Neuronal stem cell (in vitro differentiated cells): Measurements from ENCODE around the gene PARD3.

Experiments used
- DNase-seq: peaks from one replicate; pipeline ENCODE4 v3.0.0-alpha.2; 2013; ENCODE audit warnings: low spot score
- H2AFZ ChIP-seq: one replicate; pipeline ENCODE4 v1.6.1; 2013; ENCODE audit warnings: mild to moderate bottlenecking, low read length, inconsistent platforms
- H2AK5ac ChIP-seq: 2 replicates; pipeline ENCODE4 v1.6.1; 2013; ENCODE audit warnings: low read depth, mild to moderate bottlenecking, inconsistent platforms, low read length, moderate library complexity, mixed read lengths
- H2BK120ac ChIP-seq: 2 replicates; pipeline ENCODE4 v1.6.1; 2013; ENCODE audit warnings: low read depth, mild to moderate bottlenecking, inconsistent platforms, low read length, moderate library complexity, mixed read lengths
- H2BK12ac ChIP-seq: one replicate; pipeline ENCODE4 v1.6.1; 2013; ENCODE audit warnings: low read length, inconsistent platforms
- H2BK15ac ChIP-seq: 2 replicates; pipeline ENCODE4 v1.6.1; 2013; ENCODE audit warnings: mild to moderate bottlenecking, low read length, inconsistent platforms, mixed read lengths
- H2BK5ac ChIP-seq: one replicate; pipeline ENCODE4 v1.6.1; 2013; ENCODE audit warnings: inconsistent platforms, mild to moderate bottlenecking, low read length, moderate library complexity
- H3K14ac ChIP-seq: one replicate; pipeline ENCODE4 v1.6.1; 2013; ENCODE audit warnings: low read length, inconsistent platforms
- H3K18ac ChIP-seq: 2 replicates; pipeline ENCODE4 v1.6.1; 2013; ENCODE audit warnings: low read length, inconsistent platforms
- H3K23ac ChIP-seq: 2 replicates; pipeline ENCODE4 v1.6.1; 2013; ENCODE audit warnings: low read depth, mild to moderate bottlenecking, mixed read lengths, low read length, inconsistent platforms; ENCODE audit not compliant: poor library complexity
- H3K27ac ChIP-seq: replicated peaks from 3 replicates; pipeline ENCODE4 v1.5.1; 2013; ENCODE audit warnings: low read length, inconsistent platforms
- H3K27me3 ChIP-seq, 3 experiments: 2 replicates each; pipeline ENCODE4 v1.6.1; 2013; ENCODE audit warnings: low read length in 3 of 3, mild to moderate bottlenecking in 2 of 3, inconsistent platforms in 1 of 3, low read depth in 1 of 3, mixed read lengths in 1 of 3, moderate library complexity in 1 of 3; ENCODE audit not compliant: control insufficient read depth in 3 of 3, insufficient read depth in 3 of 3
- H3K36me3 ChIP-seq, 2 donors: replicated peaks in 1 of 2; 2 replicates each; pipeline ENCODE4 v1.6.1; 2013; ENCODE audit warnings: low read length in 2 of 2; ENCODE audit not compliant: control insufficient read depth in 2 of 2, insufficient read depth in 2 of 2
- H3K4ac ChIP-seq: 2 replicates; pipeline ENCODE4 v1.6.1; 2013; ENCODE audit warnings: inconsistent platforms, mild to moderate bottlenecking, low read length, moderate library complexity
- H3K4me1 ChIP-seq, 2 donors: 1 replicate in 1 of 2; 2 replicates in 1 of 2; pipeline ENCODE4 v1.6.1; 2013; ENCODE audit warnings: low read length in 2 of 2, low read depth in 1 of 2; ENCODE audit not compliant: control insufficient read depth in 2 of 2, insufficient read depth in 1 of 2
- H3K4me2 ChIP-seq: one replicate; pipeline ENCODE4 v1.6.1; 2013; ENCODE audit warnings: mild to moderate bottlenecking, low read length, inconsistent platforms; ENCODE audit not compliant: insufficient read depth, poor library complexity, severe bottlenecking
- H3K4me3 ChIP-seq, 2 donors: 2 replicates each; pipeline ENCODE4 v1.5.1; 2013; ENCODE audit warnings: low read length in 2 of 2, mild to moderate bottlenecking in 2 of 2, inconsistent platforms in 1 of 2, moderate library complexity in 1 of 2
- H3K79me1 ChIP-seq: one replicate; pipeline ENCODE4 v1.6.1; 2013; ENCODE audit warnings: low read depth, mild to moderate bottlenecking, inconsistent platforms, low read length, moderate library complexity
- H3K9ac ChIP-seq: one replicate; pipeline ENCODE4 v1.6.1; 2013; ENCODE audit warnings: mild to moderate bottlenecking, low read depth, low read length, inconsistent platforms; ENCODE audit not compliant: poor library complexity
- H3K9me3 ChIP-seq, 2 donors: replicated peaks in 1 of 2; 2 replicates each; pipeline versions ENCODE3 to v1.6.1; 2013; ENCODE audit warnings: low read length in 2 of 2, mild to moderate bottlenecking in 2 of 2, inconsistent platforms in 1 of 2, low read depth in 1 of 2, mixed read lengths in 1 of 2, moderate library complexity in 1 of 2; ENCODE audit not compliant: control insufficient read depth in 2 of 2, insufficient read depth in 1 of 2
- H4K8ac ChIP-seq: one replicate; pipeline ENCODE4 v1.6.1; 2013; ENCODE audit warnings: low read depth, mild to moderate bottlenecking, inconsistent platforms, low read length, moderate library complexity
- H4K91ac ChIP-seq: one replicate; pipeline ENCODE4 v1.6.1; 2013; ENCODE audit warnings: low read length, low read depth, mild to moderate bottlenecking, inconsistent platforms; ENCODE audit not compliant: poor library complexity
- WGBS, 2 donors: extraction: QIAGEN DNeasy Blood & Tissue Kit; methylation state at CpG; one replicate each; pipeline ENCODE4 v1.1.7; 2013; ENCODE audit warnings: missing lambda C conversion rate in 2 of 2, mixed read lengths in 1 of 2; ENCODE audit not compliant: insufficient read length in 2 of 2, insufficient replicate concordance in 1 of 2; ENCODE audit errors: extremely low coverage in 2 of 2; 5-methylcytosine and 5-hydroxymethylcytosine counted together

Gene PARD3

DNA sequence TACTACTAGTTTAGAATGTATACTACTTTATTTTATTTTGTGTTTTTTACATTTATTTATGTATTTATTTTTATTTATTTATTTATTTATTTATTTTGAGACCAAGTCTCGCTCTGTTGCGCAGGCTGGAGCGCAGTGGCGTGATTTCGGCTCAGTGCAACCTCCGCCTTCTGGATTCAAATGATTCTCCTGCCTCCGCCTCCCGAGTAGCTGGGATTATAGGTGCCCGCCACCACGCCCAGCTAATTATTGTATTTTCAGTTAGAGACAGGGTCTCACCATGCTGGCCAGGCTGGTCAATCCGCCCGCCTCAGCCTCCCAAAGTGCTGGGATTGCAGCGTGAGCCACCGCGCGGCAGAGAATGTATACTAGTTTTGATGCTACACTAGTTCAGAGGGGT is 2.0 kb upstream of the PARD3 start:
- H2BK5ac ChIP-seq, result no peak overlapping the region
- H3K18ac ChIP-seq, result no peak overlapping the region
- no peak overlapping the region for H3K4me3 ChIP-seq
- H2AFZ ChIP-seq, result no peak overlapping the region
- no peak overlapping the region for H3K4me2 ChIP-seq
- H4K8ac ChIP-seq, result no peak overlapping the region
- no peak overlapping the region for H3K23ac ChIP-seq
- H3K9me3 ChIP-seq, result no peaks in the 10 kb centered on the region
- no peak for DNase-seq
- no peak overlapping the region for H2BK12ac ChIP-seq
- H4K91ac ChIP-seq, result no peak overlapping the region
- H3K27me3 ChIP-seq, result peaks cover 0 to 8% (median 2%) of the 10 kb centered on the region in 3 experiments
- H2AK5ac ChIP-seq, result no peak overlapping the region
- no peak overlapping the region for H3K27ac ChIP-seq
- no peak overlapping the region for H3K4ac ChIP-seq
- H3K79me1 ChIP-seq, result peaks cover 3% of the 10 kb centered on the region
- no peak overlapping the region for H2BK15ac ChIP-seq
- H3K9ac ChIP-seq, result no peak overlapping the region
- H3K36me3 ChIP-seq, result no peaks in the 10 kb centered on the region
- H3K14ac ChIP-seq, result no peak overlapping the region
- H2BK120ac ChIP-seq, result no peak overlapping the region
- no CpG with 5 or more reads among the region's 16 CpGs for WGBS, 2 donors
- peaks cover 4 to 18% of the 10 kb centered on the region in 2 donors for H3K4me1 ChIP-seq

DNA sequence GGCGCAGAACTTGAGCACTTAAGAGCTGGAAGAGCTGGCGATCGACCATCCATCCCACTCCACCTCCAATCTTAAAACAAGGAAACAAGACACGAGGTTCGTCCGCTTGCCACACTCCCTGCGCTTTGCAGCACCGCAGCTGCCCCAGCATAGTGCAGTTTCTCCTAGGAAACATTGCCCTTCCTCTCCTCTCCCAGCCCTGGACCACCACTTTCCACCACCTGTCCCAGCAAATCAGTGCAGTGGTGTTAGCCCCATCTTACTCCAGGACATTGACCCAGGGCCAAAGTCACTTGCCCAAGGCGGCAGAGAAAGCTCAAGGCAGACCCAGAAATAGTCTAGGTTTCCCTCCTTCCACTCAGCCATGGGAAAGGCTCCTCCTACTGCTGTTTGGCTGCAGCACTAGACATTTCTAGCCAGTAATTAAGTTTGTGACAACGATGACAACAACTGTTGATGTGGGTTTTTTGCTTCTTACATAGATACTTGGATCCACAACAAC is 1.5 kb upstream of the PARD3 start:
- Histone ChIP-seq H3K27ac (no peak overlapping the region), H3K9ac (no peak overlapping the region), H2BK15ac (no peak overlapping the region), H2BK120ac (no peak overlapping the region), H2AK5ac (no peak overlapping the region), H3K9me3 (no peaks in the 10 kb centered on the region), H3K4me2 (peak overlapping the region; percentile 83), H2AFZ (peak overlapping the region; percentile 97), H2BK5ac (no peak overlapping the region), H3K4me3 (peak overlapping the region in 1 of 2 donors; percentile 68), H3K79me1 (peaks cover 6% of the 10 kb centered on the region), H3K27me3 (peaks cover 0 to 8% (median 2%) of the 10 kb centered on the region in 3 experiments), H3K4ac (no peak overlapping the region), H2BK12ac (no peak overlapping the region), H4K91ac (no peak overlapping the region), H3K36me3 (no peaks in the 10 kb centered on the region), H3K23ac (no peak overlapping the region), H4K8ac (no peak overlapping the region), H3K18ac (no peak overlapping the region), H3K4me1 (peaks cover 7 to 23% of the 10 kb centered on the region in 2 donors), H3K14ac (no peak overlapping the region)
- no CpG with 5 or more reads among the region's 10 CpGs for WGBS, 2 donors
- peak; percentile 23 for DNase-seq

DNA sequence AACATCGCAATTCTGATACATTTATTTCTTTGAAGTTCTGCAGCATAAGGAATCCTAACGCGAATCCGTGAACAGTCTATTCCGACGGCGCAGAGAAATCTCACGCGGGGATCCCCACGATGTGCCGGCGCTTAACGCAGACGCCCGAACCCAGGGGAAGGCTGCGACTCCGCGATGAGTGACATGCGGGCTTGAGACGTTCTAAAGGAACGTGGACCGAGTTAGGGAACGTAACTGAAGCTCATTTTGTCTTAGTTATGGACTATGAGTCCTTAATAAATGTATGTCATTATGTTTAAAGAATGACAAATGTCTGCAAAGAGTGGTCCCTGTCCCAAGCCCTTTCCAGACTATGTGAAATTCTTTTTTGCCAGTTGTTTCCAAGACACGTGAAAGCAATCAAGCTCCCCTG is 995 bp upstream of the PARD3 start:
- Histone ChIP-seq H3K27ac (no peak overlapping the region), H4K91ac (no peak overlapping the region), H3K23ac (no peak overlapping the region), H2AK5ac (no peak overlapping the region), H3K27me3 (peaks cover 0 to 8% (median 2%) of the 10 kb centered on the region in 3 experiments), H3K4ac (no peak overlapping the region), H2BK120ac (no peak overlapping the region), H3K9me3 (no peaks in the 10 kb centered on the region), H4K8ac (no peak overlapping the region), H3K18ac (peak overlapping the region; percentile 40), H3K79me1 (peaks cover 6% of the 10 kb centered on the region), H2BK12ac (no peak overlapping the region), H2BK15ac (no peak overlapping the region), H2AFZ (peak overlapping the region; percentile 97), H3K9ac (no peak overlapping the region), H3K14ac (no peak overlapping the region), H3K4me2 (peak overlapping the region; percentile 83), H3K4me3 (peak overlapping the region; percentile 68 to 82), H3K4me1 (peaks cover 10 to 27% of the 10 kb centered on the region in 2 donors), H2BK5ac (no peak overlapping the region), H3K36me3 (no peaks in the 10 kb centered on the region)
- no CpG with 5 or more reads among the region's 24 CpGs for WGBS, 2 donors
- no peak for DNase-seq

DNA sequence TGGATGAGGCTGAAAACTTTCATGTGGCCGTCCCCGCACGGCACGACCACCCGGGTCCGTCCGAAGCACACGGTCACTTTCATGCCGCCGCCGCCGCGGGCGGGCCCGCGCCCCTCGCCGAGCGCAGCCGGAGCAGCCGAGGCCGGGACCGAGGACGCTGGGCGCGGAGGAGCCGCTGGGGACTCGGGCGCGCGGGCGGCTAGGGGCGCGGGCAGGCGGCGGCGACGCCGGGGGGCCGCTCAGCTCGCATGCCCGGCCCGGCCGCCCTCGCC is 247 bp downstream of the PARD3 start:
- WGBS, 2 donors, result no CpG with 5 or more reads among the region's 45 CpGs
- H3K27ac ChIP-seq, result peak overlapping the region; percentile 77
- peak overlapping the region; percentile 94 for H3K18ac ChIP-seq

More for the DNA sequence above, 247 bp downstream of the PARD3 start:
- no peaks in the 10 kb centered on the region for H3K36me3 ChIP-seq
- H3K27me3 ChIP-seq, result peaks cover 0 to 8% (median 2%) of the 10 kb centered on the region in 3 experiments
- H2AFZ ChIP-seq, result peak overlapping the region; percentile 92
- H3K9me3 ChIP-seq, result no peaks in the 10 kb centered on the region
- peak overlapping the region; percentile 62 for H3K23ac ChIP-seq
- H2BK5ac ChIP-seq, result peak overlapping the region; percentile 70
- H3K9ac ChIP-seq, result peak overlapping the region; percentile 96
- DNase-seq, result no peak
- no peak overlapping the region for H4K8ac ChIP-seq
- H4K91ac ChIP-seq, result no peak overlapping the region
- H2AK5ac ChIP-seq, result no peak overlapping the region
- no peak overlapping the region for H3K14ac ChIP-seq
- H3K4me1 ChIP-seq, result peaks cover 14 to 33% of the 10 kb centered on the region in 2 donors
- no peak overlapping the region for H3K4ac ChIP-seq
- no peak overlapping the region for H2BK12ac ChIP-seq
- peak overlapping the region; percentile 51 for H3K4me2 ChIP-seq
- no peak overlapping the region for H2BK15ac ChIP-seq
- H3K79me1 ChIP-seq, result peaks cover 6% of the 10 kb centered on the region
- H3K4me3 ChIP-seq, result peak overlapping the region; percentile 68 to 98
- peak overlapping the region; percentile 57 for H2BK120ac ChIP-seq
